ENCODE results near the gene RNF43. TPM values are rescaled to one million over a fixed set of nuclear protein-coding genes. Genes with fewer than 3 reads are reported as not detected.

RNF43 gene
- total and polyA plus RNA-seq, 2 of the 13 experiments (the other 11 are each of a cell fraction or from before 2014, with no cell fraction given): 31.0 to 53.4 TPM

GRCh38 chr17:58415371-58416055 lies 1.8 kb downstream of the RNF43 start (continued):
- TF ChIP-seq ELK4 (CRISPR knock-in tag; IDR thresholded peaks at IDR 0.05; ENCODE audit: borderline replicate concordance) (no peak), GLMP (CRISPR knock-in tag; IDR thresholded peaks at IDR 0.05; ENCODE audit: borderline replicate concordance) (no peak), ZBTB37 (CRISPR knock-in tag; IDR thresholded peaks at IDR 0.05) (no peak), MTF1 (CRISPR knock-in tag; IDR thresholded peaks at IDR 0.05) (no peak), ZNF292 (CRISPR knock-in tag; IDR thresholded peaks at IDR 0.05; ENCODE audit: borderline replicate concordance, low read depth) (peak; percentile 92; the same call in 1 of the 2 replicates), NFYC (CRISPR knock-in tag; IDR thresholded peaks at IDR 0.05) (no peak; the same call in 1 of the 2 replicates), FOSL2 (CRISPR knock-in tag; IDR thresholded peaks at IDR 0.05) (0 out of 2 replicates have a peak, but pooled peaks have one; percentile 10), XBP1 (CRISPR knock-in tag; IDR thresholded peaks at IDR 0.05) (no peak), PHF5A (CRISPR knock-in tag; IDR thresholded peaks at IDR 0.05; ENCODE audit: low read depth, unreplicated experiment) (no peak), RARG (CRISPR knock-in tag; IDR thresholded peaks at IDR 0.05; ENCODE audit: low read depth) (0 out of 2 replicates have a peak, but pooled peaks have one; percentile 67), RBM39 (IDR thresholded peaks at IDR 0.05; ENCODE audit: low read depth, low read length, poor library complexity, severe bottlenecking) (no peak), ZNF101 (CRISPR knock-in tag; IDR thresholded peaks at IDR 0.05; ENCODE audit: borderline replicate concordance, low read depth) (no peak), ZNF432 (CRISPR knock-in tag; IDR thresholded peaks at IDR 0.05; ENCODE audit: borderline replicate concordance) (no peak), CC2D1A (CRISPR knock-in tag; IDR thresholded peaks at IDR 0.05) (no peak), SNAPC2 (CRISPR knock-in tag; IDR thresholded peaks at IDR 0.05) (no peak), ZBTB49 (CRISPR knock-in tag; IDR thresholded peaks at IDR 0.05; ENCODE audit: borderline replicate concordance) (no peak), ESRRA (CRISPR knock-in tag; IDR thresholded peaks at IDR 0.05; ENCODE audit: low read depth) (no peak), CBFB (CRISPR knock-in tag; IDR thresholded peaks at IDR 0.05) (0 out of 2 replicates have a peak, but pooled peaks have one; percentile 21)
- TF ChIP-seq, protein P1, sequence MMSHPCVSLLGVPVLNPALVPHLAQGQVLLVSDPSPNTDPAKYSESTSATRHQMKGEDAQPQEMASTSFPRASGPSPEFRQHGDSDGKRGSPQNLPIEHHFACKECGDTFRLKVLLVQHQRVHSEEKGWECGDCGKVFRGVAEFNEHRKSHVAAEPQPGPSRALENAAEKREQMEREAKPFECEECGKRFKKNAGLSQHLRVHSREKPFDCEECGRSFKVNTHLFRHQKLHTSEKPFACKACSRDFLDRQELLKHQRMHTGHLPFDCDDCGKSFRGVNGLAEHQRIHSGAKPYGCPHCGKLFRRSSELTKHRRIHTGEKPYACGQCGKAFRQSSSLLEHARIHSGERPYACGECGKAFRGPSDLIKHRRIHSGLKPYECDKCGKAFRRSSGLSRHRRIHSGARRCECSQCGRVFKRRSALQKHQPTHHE (CRISPR knock-in tag; IDR thresholded peaks at IDR 0.05; ENCODE audit: borderline replicate concordance): no peak
- TF ChIP-seq, protein P2, sequence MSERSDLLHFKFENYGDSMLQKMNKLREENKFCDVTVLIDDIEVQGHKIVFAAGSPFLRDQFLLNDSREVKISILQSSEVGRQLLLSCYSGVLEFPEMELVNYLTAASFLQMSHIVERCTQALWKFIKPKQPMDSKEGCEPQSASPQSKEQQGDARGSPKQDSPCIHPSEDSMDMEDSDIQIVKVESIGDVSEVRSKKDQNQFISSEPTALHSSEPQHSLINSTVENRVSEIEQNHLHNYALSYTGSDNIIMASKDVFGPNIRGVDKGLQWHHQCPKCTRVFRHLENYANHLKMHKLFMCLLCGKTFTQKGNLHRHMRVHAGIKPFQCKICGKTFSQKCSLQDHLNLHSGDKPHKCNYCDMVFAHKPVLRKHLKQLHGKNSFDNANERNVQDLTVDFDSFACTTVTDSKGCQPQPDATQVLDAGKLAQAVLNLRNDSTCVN (CRISPR knock-in tag; IDR thresholded peaks at IDR 0.05; ENCODE audit: borderline replicate concordance): peak; percentile 49; the same call in 1 of the 2 replicates
